Neural cell (in vitro differentiated cells): ENCODE data around the gene SDHAF2. TPM values are rescaled to one million over a fixed set of nuclear protein-coding genes. Genes with fewer than 3 reads are reported as not detected.
A peak's percentile ranks its signal among the peaks of the same experiment; 100 is the strongest.

Experiments used
- H2AFZ ChIP-seq: fragments of 200-600, 300-800 bp; sonication (generic), shearing (Covaris generic); 2 replicates; pipeline ENCODE4 v1.6.0; 2014; ENCODE audit warnings: low read depth, mild to moderate bottlenecking, antibody characterized with exemption, low read length, moderate library complexity
- H3F3A ChIP-seq: fragments of 200-600 bp; shearing (Covaris generic); 2 replicates; pipeline ENCODE4 v1.6.1; 2016; ENCODE audit warnings: mild to moderate bottlenecking, moderate library complexity, mixed read lengths, antibody characterized with exemption, low read length; ENCODE audit not compliant: insufficient read depth, poor library complexity, severe bottlenecking
- H3K27ac ChIP-seq: fragments of 200-600, 300-800 bp; sonication (generic), shearing (Covaris generic); 2 replicates; pipeline ENCODE4 v1.5.1; 2014; ENCODE audit warnings: mild to moderate bottlenecking, low read length, moderate library complexity
- H3K27me3 ChIP-seq: fragments of 300-800, 200-600 bp; sonication (generic), shearing (Covaris generic); 2 replicates; pipeline ENCODE4 v1.6.0; 2014; ENCODE audit warnings: mild to moderate bottlenecking, low read depth, low read length, moderate library complexity; ENCODE audit not compliant: insufficient read depth
- H3K36me3 ChIP-seq: fragments of 300-800, 200-600 bp; sonication (generic), shearing (Covaris generic); 2 replicates; pipeline ENCODE4 v1.5.1; 2014; ENCODE audit warnings: mild to moderate bottlenecking, antibody characterized with exemption, low read length, moderate library complexity; ENCODE audit not compliant: insufficient read depth
- H3K4me2 ChIP-seq: fragments of 300-800, 200-600 bp; sonication (generic), shearing (Covaris generic); 2 replicates; pipeline ENCODE4 v1.6.0; 2014; ENCODE audit warnings: mild to moderate bottlenecking, low read length
- H3K4me3 ChIP-seq: fragments of 300-800, 200-600 bp; sonication (generic), shearing (Covaris generic); 2 replicates; pipeline ENCODE4 v1.5.1; 2014; ENCODE audit warnings: mild to moderate bottlenecking, low read length, moderate library complexity
- H3K79me2 ChIP-seq: fragments of 200-600 bp; shearing (Covaris generic); replicated peaks from 2 replicates; pipeline ENCODE4 v1.6.0; 2014; ENCODE audit warnings: mild to moderate bottlenecking, low read length, moderate library complexity; ENCODE audit not compliant: insufficient read depth
- H3K9ac ChIP-seq: fragments of 300-800, 200-600 bp; sonication (generic), shearing (Covaris generic); 2 replicates; pipeline ENCODE4 v1.6.1; 2016; ENCODE audit warnings: mild to moderate bottlenecking, low read length, mixed read lengths
- H3K9me2 ChIP-seq: fragments of 200-600 bp; shearing (Covaris generic); 2 replicates; pipeline ENCODE4 v1.6.1; 2016; ENCODE audit warnings: mild to moderate bottlenecking, low read length, mixed read lengths; ENCODE audit not compliant: insufficient read depth
- H3K9me3 ChIP-seq: fragments of 200-600, 300-800 bp; sonication (generic), shearing (Covaris generic); 2 replicates; pipeline ENCODE4 v1.6.1; 2016; ENCODE audit warnings: mild to moderate bottlenecking, mixed run types, low read length, moderate library complexity, mixed read lengths
- H4K20me1 ChIP-seq: fragments of 200-600 bp; shearing (Covaris generic); 2 replicates; pipeline ENCODE4 v1.6.1; 2016; ENCODE audit warnings: mild to moderate bottlenecking, mixed run types; ENCODE audit not compliant: insufficient read depth
- CTCF ChIP-seq: fragments of 450-650 bp; IDR thresholded peaks from 2 replicates; pipeline ENCODE4 v1.5.1; 2014; ENCODE audit warnings: antibody characterized with exemption, mild to moderate bottlenecking, moderate library complexity; ENCODE audit not compliant: poor library complexity, severe bottlenecking
- EP300 ChIP-seq: fragments of 450-650 bp; conservative IDR thresholded peaks from 2 replicates; pipeline ENCODE4 v1.6.1; 2014; ENCODE audit warnings: antibody characterized with exemption, mild to moderate bottlenecking, moderate library complexity; ENCODE audit not compliant: poor library complexity, severe bottlenecking
- EZH2 ChIP-seq: fragments of 200-600, 300-800 bp; shearing (Covaris generic), sonication (generic); IDR thresholded peaks from 2 replicates; pipeline ENCODE4 v1.6.1; 2014; ENCODE audit warnings: antibody characterized with exemption, low read length, borderline replicate concordance, mild to moderate bottlenecking; ENCODE audit not compliant: insufficient read depth, poor library complexity, severe bottlenecking
- MXI1 ChIP-seq: fragments of 450-650 bp; conservative IDR thresholded peaks from 2 replicates; pipeline ENCODE4 v1.6.1; 2014; ENCODE audit warnings: antibody characterized with exemption, mild to moderate bottlenecking; ENCODE audit not compliant: poor library complexity, severe bottlenecking
- POLR2AphosphoS5 ChIP-seq: IDR thresholded peaks from 2 replicates; pipeline ENCODE4 v1.6.1; 2012
- RAD21 ChIP-seq: fragments of 450-650 bp; conservative IDR thresholded peaks from 2 replicates; pipeline ENCODE4 v1.6.1; 2014; ENCODE audit warnings: antibody characterized with exemption, mild to moderate bottlenecking, moderate library complexity
- REST ChIP-seq: IDR thresholded peaks from 2 replicates; pipeline ENCODE4 v1.6.1; 2012; ENCODE audit warnings: borderline replicate concordance
- SMC3 ChIP-seq: fragments of 450-650 bp; conservative IDR thresholded peaks from 2 replicates; pipeline ENCODE4 v1.6.1; 2014; ENCODE audit warnings: antibody characterized with exemption, mild to moderate bottlenecking, moderate library complexity; ENCODE audit not compliant: poor library complexity
- TAF1 ChIP-seq: IDR thresholded peaks from 2 replicates; pipeline ENCODE4 v1.6.1; 2012; ENCODE audit warnings: low read depth
- polyA plus RNA-seq: library from polyadenylated mRNA; depleted of rRNA; stranded (reverse); fragments of >200 nt; gene quantifications from 2 replicates; pipeline ENCODE4 v1.2.3, GENCODE V29; 2014

Gene SDHAF2
- polyA plus RNA-seq, 1 donor from 2014 or later: 54.5 TPM

- Histone ChIP-seq H3F3A (no peaks in the 10 kb centered on the region), H3K36me3 (peaks cover 7% of the 10 kb centered on the region), H3K9me3 (no peaks in the 10 kb centered on the region), H4K20me1 (no peaks in the 10 kb centered on the region), H3K9ac (no peak overlapping the region), H3K4me2 (no peak overlapping the region), H3K27me3 (no peaks in the 10 kb centered on the region), H3K27ac (no peak overlapping the region), H3K79me2 (peaks cover 7% of the 10 kb centered on the region), H2AFZ (no peak overlapping the region), H3K9me2 (no peaks in the 10 kb centered on the region), H3K4me3 (no peak overlapping the region)
- no peak for TF ChIP-seq TAF1
Observed at GRCh38 chr11:61445516-61445915, 15.6 kb downstream of the SDHAF2 start.

GRCh38 chr11:61446211-61446651 lies 16.3 kb downstream of the SDHAF2 start:
- peaks cover 7% of the 10 kb centered on the region for H3K36me3 ChIP-seq
- no peak overlapping the region for H3K9ac ChIP-seq
- no peak overlapping the region for H3K4me2 ChIP-seq
- TF ChIP-seq EP300 (no peak), POLR2AphosphoS5 (no peak), CTCF (peak; percentile 92), EZH2 (no peak), REST (no peak), TAF1 (no peak), RAD21 (peak; percentile 93), SMC3 (peak; percentile 95), MXI1 (peak; percentile 26)
- H3K27me3 ChIP-seq: no peaks in the 10 kb centered on the region
- H3K9me2 ChIP-seq: no peaks in the 10 kb centered on the region
- H2AFZ ChIP-seq: no peak overlapping the region
- H3K79me2 ChIP-seq: peaks cover 7% of the 10 kb centered on the region
- H3K9me3 ChIP-seq: no peaks in the 10 kb centered on the region
- H3K4me3 ChIP-seq: no peak overlapping the region
- no peaks in the 10 kb centered on the region for H3F3A ChIP-seq
- H4K20me1 ChIP-seq: no peaks in the 10 kb centered on the region
- H3K27ac ChIP-seq: peak overlapping the region; percentile 2
